Gastrocnemius medialis (tissue), 4 donors: ENCODE measurements around the gene PLA2G2F. TPM values are rescaled to one million over a fixed set of nuclear protein-coding genes. Genes with fewer than 3 reads are reported as not detected.

Experiments
- ATAC-seq, 2 donors: fragments of 150-250 bp; one replicate each; pipeline ENCODE4 v1.9.1; 2016
- DNase-seq, 2 donors: peaks; one replicate each; pipeline ENCODE4 v3.0.0-alpha.2; 2019
- H3K27ac ChIP-seq, 4 donors: fragments of 200-600 bp; sonication (generic); 1 replicate in 1 of 4; 2 replicates in 3 of 4; pipeline ENCODE4 v1.5.1; 2016 to 2018; ENCODE audit warnings: mild to moderate bottlenecking in 2 of 4, moderate library complexity in 1 of 4
- H3K27me3 ChIP-seq, 3 donors: fragments of 200-600 bp; sonication (generic) in 2 of 3; 1 replicate in 1 of 3; 2 replicates in 2 of 3; pipeline versions ENCODE4 v1.5.1 to v1.6.0; 2016 to 2019; ENCODE audit warnings: mild to moderate bottlenecking in 1 of 3, moderate library complexity in 1 of 3
- H3K36me3 ChIP-seq, 2 donors: fragments of 200-600 bp; sonication (generic) in 1 of 2; one replicate each; pipeline ENCODE4 v1.5.1; 2017 to 2018
- H3K4me1 ChIP-seq, 2 donors: fragments of 200-600 bp; sonication (generic) in 1 of 2; one replicate each; pipeline ENCODE4 v1.5.1; 2016 to 2017; ENCODE audit warnings: mild to moderate bottlenecking in 2 of 2
- H3K4me3 ChIP-seq, 4 donors: fragments of 200-600 bp; sonication (generic) in 3 of 4; 1 replicate in 1 of 4; 2 replicates in 3 of 4; pipeline ENCODE4 v1.5.1; 2016 to 2019; ENCODE audit warnings: mild to moderate bottlenecking in 2 of 4
- H3K9me3 ChIP-seq, 3 donors: fragments of 200-600 bp; sonication (generic) in 2 of 3; 1 replicate in 1 of 3; 2 replicates in 2 of 3; pipeline ENCODE4 v1.5.1; 2016 to 2019
- CTCF ChIP-seq, 5 experiments: fragments of 450-650 bp in 3 of 5; fragments of 200-600 bp in 2 of 5; sonication (generic) in 2 of 5; IDR thresholded peaks in 4 of 5; conservative IDR thresholded peaks in 1 of 5; 1 replicate in 4 of 5; 2 replicates in 1 of 5; pipeline ENCODE4 v1.5.1; 2016 to 2019; ENCODE audit warnings: antibody characterized with exemption in 5 of 5, mild to moderate bottlenecking in 3 of 5, moderate library complexity in 3 of 5
- POLR2A ChIP-seq, 2 donors: fragments of 450-650 bp; IDR thresholded peaks; one replicate each; pipeline ENCODE4 v1.6.1; 2017; ENCODE audit warnings: antibody characterized with exemption in 2 of 2, mild to moderate bottlenecking in 2 of 2, moderate library complexity in 2 of 2
- in situ Hi-C, 4 donors: fragments of 200-750 bp; cut with MboI; loops; one replicate each; pipeline versions ENCODE4 v1.15.0 to v1.8.0; 2017; ENCODE audit warnings: low sequenced_read_pairs in 4 of 4
- intact Hi-C: fragments of 100-400 bp; cut with DNase I; formaldehyde crosslinking; loops from one replicate; pipeline ENCODE4 v1.15.1; 2023; ENCODE audit warnings: low total_unique reads
- total RNA-seq, 4 donors: library from RNA; depleted of rRNA; stranded (reverse); fragments of >200 nt; gene quantifications; one replicate each; pipeline versions ENCODE4 v1.1.0 to v1.2.3, GENCODE V29; 2016

Gene PLA2G2F
- total RNA-seq, 4 donors from 2014 or later = not detected

- in situ Hi-C loops = loop anchor here in 2 of 4 donors (10.0 kb wide), 1 partner anchor 240 kb away; no protein-coding TSS in a partner anchor
- Histone ChIP-seq H3K4me3 (peak overlapping the region; percentile 7 to 55 (median 21)), H3K4me1 (peaks cover 3 to 4% of the 10 kb centered on the region in 2 donors), H3K36me3 (no peaks in the 10 kb centered on the region), H3K27me3 (no peaks in the 10 kb centered on the region), H3K27ac (no peak overlapping the region), H3K9me3 (no peaks in the 10 kb centered on the region)
- DNase-seq = no peak
- intact Hi-C loops = no loop called here
- no peak for ATAC-seq
- no peak for TF ChIP-seq POLR2A (IDR thresholded peaks at IDR 0.05)
- TF ChIP-seq CTCF (IDR thresholded peaks at IDR 0.05 in 4 of 5, conservative IDR thresholded peaks at IDR 0.05 in 1 of 5) = no peak
Observed at GRCh38 chr1:20154301-20154831, 15.2 kb downstream of the PLA2G2F start.

GRCh38 chr1:20158358-20159070, 19.4 kb downstream of the PLA2G2F start:
- no peak for TF ChIP-seq POLR2A (IDR thresholded peaks at IDR 0.05)
- TF ChIP-seq CTCF (IDR thresholded peaks at IDR 0.05 in 4 of 5, conservative IDR thresholded peaks at IDR 0.05 in 1 of 5) = no peak

DNA sequence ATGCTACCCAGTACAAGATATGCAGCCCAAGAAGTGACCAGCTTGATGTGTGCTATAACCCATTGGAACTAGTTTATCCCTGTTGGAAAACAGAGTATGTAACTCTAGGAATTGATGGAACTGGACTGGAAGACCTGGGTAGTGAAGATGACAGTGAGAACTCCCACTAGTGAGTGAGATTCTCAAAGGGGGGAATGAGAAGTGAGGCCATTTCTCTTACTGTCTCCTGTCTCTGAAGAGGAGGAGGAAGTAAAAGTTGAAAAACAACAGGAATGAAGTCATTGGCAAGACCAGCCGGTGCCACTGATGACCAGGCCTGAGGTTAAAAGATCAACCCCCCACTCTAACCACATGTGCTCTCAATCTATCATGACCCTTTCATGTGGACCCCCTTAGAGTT, 20.9 kb downstream of the PLA2G2F start:
- in situ Hi-C loops (no loop called here), intact Hi-C loops (no loop called here)
- Histone ChIP-seq H3K36me3 (no peaks in the 10 kb centered on the region), H3K27me3 (peaks cover 0 to 3% (median 0%) of the 10 kb centered on the region in 3 donors), H3K4me1 (peaks cover 0 to 7% of the 10 kb centered on the region in 2 donors), H3K4me3 (no peak overlapping the region), H3K9me3 (no peaks in the 10 kb centered on the region), H3K27ac (no peak overlapping the region)
- TF ChIP-seq POLR2A (IDR thresholded peaks at IDR 0.05) = no peak
- no peak for TF ChIP-seq CTCF (IDR thresholded peaks at IDR 0.05 in 4 of 5, conservative IDR thresholded peaks at IDR 0.05 in 1 of 5)
- DNase-seq (no peak), ATAC-seq (no peak)

More at GRCh38 chr1:20158358-20159070, 19.4 kb downstream of the PLA2G2F start:
- peaks cover 0 to 3% of the 10 kb centered on the region in 2 donors for H3K4me1 ChIP-seq
- no peaks in the 10 kb centered on the region for H3K9me3 ChIP-seq
- no peak overlapping the region for H3K4me3 ChIP-seq
- H3K36me3 ChIP-seq = no peaks in the 10 kb centered on the region
- in situ Hi-C loops (loop anchor here in 3 of 4 donors (5.0 to 10.0 kb wide), 2 partner anchors 244 to 246 kb away; no protein-coding TSS in a partner anchor), intact Hi-C loops (no loop called here)
- ATAC-seq (no peak), DNase-seq (no peak)
- peaks cover 0 to 3% (median 0%) of the 10 kb centered on the region in 3 donors for H3K27me3 ChIP-seq
- H3K27ac ChIP-seq = no peak overlapping the region

- peaks cover 0 to 4% (median 3%) of the 10 kb centered on the region in 3 donors for H3K27me3 ChIP-seq
- no peak overlapping the region for H3K4me3 ChIP-seq
- TF ChIP-seq CTCF (IDR thresholded peaks at IDR 0.05 in 4 of 5, conservative IDR thresholded peaks at IDR 0.05 in 1 of 5) = no peak
- TF ChIP-seq POLR2A (IDR thresholded peaks at IDR 0.05) = no peak
- DNase-seq (peak; percentile 29 to 40), ATAC-seq (peak in 1 of 2 donors; percentile 61)
- H3K27ac ChIP-seq = peak overlapping the region in 1 of 4 donors; percentile 23
- H3K36me3 ChIP-seq = no peaks in the 10 kb centered on the region
- intact Hi-C loops (no loop called here), in situ Hi-C loops (no loop called here)
- H3K9me3 ChIP-seq = no peaks in the 10 kb centered on the region
- H3K4me1 ChIP-seq = peaks cover 0 to 8% of the 10 kb centered on the region in 2 donors
Observed at GRCh38 chr1:20164694-20165202, 25.6 kb downstream of the PLA2G2F start.
